ENCODE measurements around the gene LIN54. TPM values are rescaled to one million over a fixed set of nuclear protein-coding genes. Genes with fewer than 3 reads are reported as not detected.

LIN54 gene
- total and polyA plus RNA-seq, 9 of the 15 experiments (the other 6 are each of a cell fraction or from before 2014, with no cell fraction given): 2.2 to 22.5 (median 15.8) TPM

DNA sequence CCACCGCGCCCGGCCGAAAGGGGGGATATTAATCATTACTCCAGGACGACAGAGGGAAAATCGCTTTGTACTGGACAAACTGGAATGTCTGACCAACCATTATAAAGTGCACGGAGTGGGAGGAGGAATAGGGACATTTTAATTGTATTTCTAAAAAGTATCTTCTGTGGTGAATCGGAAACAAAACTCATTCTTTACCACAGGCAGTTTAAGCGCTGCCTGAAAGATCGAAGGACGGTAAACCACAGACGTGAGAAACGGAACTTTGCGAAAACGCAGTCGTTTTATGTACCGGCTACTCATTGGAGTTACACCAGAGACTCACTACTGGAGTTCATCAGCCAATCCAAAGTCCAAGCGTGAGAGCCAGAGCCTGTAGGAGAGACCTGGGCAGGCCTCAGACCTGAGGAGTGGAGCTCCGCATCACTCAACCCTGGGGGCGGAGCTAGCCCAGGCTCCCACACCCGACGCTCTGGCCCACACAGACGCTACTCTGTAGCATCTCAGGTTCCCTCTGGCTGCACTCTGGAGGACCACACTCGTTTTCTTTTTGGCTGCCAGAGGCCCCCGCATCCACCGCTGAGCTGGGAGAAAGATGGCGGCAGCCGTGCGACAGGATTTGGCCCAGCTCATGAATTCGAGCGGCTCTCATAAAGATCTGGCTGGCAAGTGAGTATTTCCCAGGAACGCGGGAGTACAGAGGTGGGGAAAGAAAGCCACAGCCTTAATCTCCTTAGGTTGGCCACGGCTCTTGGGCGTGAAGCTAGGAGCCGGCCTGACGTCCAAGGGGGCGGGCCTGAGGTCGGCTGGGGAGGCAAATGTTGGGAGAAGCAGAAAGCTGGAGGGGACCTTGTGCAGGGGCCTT, 24.2 kb upstream of the LIN54 start, which contains the start of gene COPS4 (continued):
- peak in 1 of 2 experiments; percentile 95; a peak in 2 of 4 replicates for TF ChIP-seq BCLAF1 (IDR thresholded peaks at IDR 0.05; ENCODE audit: borderline replicate concordance in 1 of 2, control insufficient read depth in 1 of 2, low read depth in 2 of 2, low read length in 1 of 2)
- peak; percentile 56 for TF ChIP-seq TEAD4 (IDR thresholded peaks at IDR 0.05; ENCODE audit: low read length)
- no peak for TF ChIP-seq TEAD4 (CRISPR knock-in tag; IDR thresholded peaks at IDR 0.05; ENCODE audit: borderline replicate concordance)
- no peak; the same call in 1 of the 2 replicates for TF ChIP-seq EHMT2 (IDR thresholded peaks at IDR 0.05)
- TF ChIP-seq MTA1 (IDR thresholded peaks at IDR 0.05; ENCODE audit: borderline replicate concordance): peak; percentile 64; the same call in 1 of the 2 replicates
- TF ChIP-seq ZEB2 (IDR thresholded peaks at IDR 0.05): peak; percentile 97
- no peak for TF ChIP-seq PYGO2 (tag; IDR thresholded peaks at IDR 0.05)
- no peak for TF ChIP-seq HSF4 (CRISPR knock-in tag; IDR thresholded peaks at IDR 0.05; ENCODE audit: borderline replicate concordance)
- TF ChIP-seq ESRRB (CRISPR knock-in tag; IDR thresholded peaks at IDR 0.05; ENCODE audit: borderline replicate concordance): no peak
- TF ChIP-seq, protein P1, sequence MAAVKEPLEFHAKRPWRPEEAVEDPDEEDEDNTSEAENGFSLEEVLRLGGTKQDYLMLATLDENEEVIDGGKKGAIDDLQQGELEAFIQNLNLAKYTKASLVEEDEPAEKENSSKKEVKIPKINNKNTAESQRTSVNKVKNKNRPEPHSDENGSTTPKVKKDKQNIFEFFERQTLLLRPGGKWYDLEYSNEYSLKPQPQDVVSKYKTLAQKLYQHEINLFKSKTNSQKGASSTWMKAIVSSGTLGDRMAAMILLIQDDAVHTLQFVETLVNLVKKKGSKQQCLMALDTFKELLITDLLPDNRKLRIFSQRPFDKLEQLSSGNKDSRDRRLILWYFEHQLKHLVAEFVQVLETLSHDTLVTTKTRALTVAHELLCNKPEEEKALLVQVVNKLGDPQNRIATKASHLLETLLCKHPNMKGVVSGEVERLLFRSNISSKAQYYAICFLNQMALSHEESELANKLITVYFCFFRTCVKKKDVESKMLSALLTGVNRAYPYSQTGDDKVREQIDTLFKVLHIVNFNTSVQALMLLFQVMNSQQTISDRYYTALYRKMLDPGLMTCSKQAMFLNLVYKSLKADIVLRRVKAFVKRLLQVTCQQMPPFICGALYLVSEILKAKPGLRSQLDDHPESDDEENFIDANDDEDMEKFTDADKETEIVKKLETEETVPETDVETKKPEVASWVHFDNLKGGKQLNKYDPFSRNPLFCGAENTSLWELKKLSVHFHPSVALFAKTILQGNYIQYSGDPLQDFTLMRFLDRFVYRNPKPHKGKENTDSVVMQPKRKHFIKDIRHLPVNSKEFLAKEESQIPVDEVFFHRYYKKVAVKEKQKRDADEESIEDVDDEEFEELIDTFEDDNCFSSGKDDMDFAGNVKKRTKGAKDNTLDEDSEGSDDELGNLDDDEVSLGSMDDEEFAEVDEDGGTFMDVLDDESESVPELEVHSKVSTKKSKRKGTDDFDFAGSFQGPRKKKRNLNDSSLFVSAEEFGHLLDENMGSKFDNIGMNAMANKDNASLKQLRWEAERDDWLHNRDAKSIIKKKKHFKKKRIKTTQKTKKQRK (IDR thresholded peaks at IDR 0.05; ENCODE audit: borderline replicate concordance, low read depth, low read length): no peak
- no peak for TF ChIP-seq ZKSCAN8 (CRISPR knock-in tag; IDR thresholded peaks at IDR 0.05)
- no peak for TF ChIP-seq MLX (CRISPR knock-in tag; conservative IDR thresholded peaks at IDR 0.05)
- TF ChIP-seq ZNF695 (CRISPR knock-in tag; IDR thresholded peaks at IDR 0.05): no peak
- TF ChIP-seq U2AF1 (optimal IDR thresholded peaks at IDR 0.05; ENCODE audit: low read depth, low read length): no peak
- TF ChIP-seq BRD9 (IDR thresholded peaks at IDR 0.05; ENCODE audit: low read depth, partially characterized antibody): peak; percentile 86
- TF ChIP-seq YY1 (IDR thresholded peaks at IDR 0.05; ENCODE audit: borderline replicate concordance in 1 of 3, control insufficient read depth in 1 of 3, extremely low read depth in 1 of 3, insufficient read depth in 3 of 3, insufficient read length in 1 of 3, insufficient replicate concordance in 2 of 3, low read depth in 1 of 3, low read length in 2 of 3): peak; percentile 80 to 96 (median 91)
- TF ChIP-seq ZNF75A (CRISPR knock-in tag; IDR thresholded peaks at IDR 0.05): no peak
- TF ChIP-seq, protein P2, sequence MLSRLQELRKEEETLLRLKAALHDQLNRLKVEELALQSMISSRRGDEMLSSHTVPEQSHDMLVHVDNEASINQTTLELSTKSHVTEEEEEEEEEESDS (CRISPR knock-in tag; IDR thresholded peaks at IDR 0.05): no peak
- TF ChIP-seq SRSF3 (IDR thresholded peaks at IDR 0.05; ENCODE audit: insufficient read depth, low read length): no peak
